Activated naive CD8-positive, alpha-beta T cell treated with anti-CD3 and anti-CD28 coated beads, Interleukin-2, amount 50 U/mL, for 16 hours (primary cell): Measurements from ENCODE around the gene ISG15.
"Not testable (repeated sequence)": the region's sequence is repeated elsewhere in the genome, so short reads cannot be mapped to it uniquely, and the experiment has no call there.

Source experiments
- DNase-seq: peaks from one replicate; pipeline ENCODE4 v3.0.0-alpha.2; 2020; ENCODE audit warnings: low read depth, low spot score

Gene ISG15

GRCh38 chr1:1044455-1045078 lies 31.3 kb downstream of the ISG15 start:
- no peak for DNase-seq

- no peak for DNase-seq
Measured at GRCh38 chr1:1045129-1045528, 31.8 kb downstream of the ISG15 start.

- DNase-seq = no peak
Measured at GRCh38 chr1:1046243-1046642, 32.9 kb downstream of the ISG15 start.

GRCh38 chr1:1046767-1047166 lies 33.5 kb downstream of the ISG15 start:
- DNase-seq = no peak

GRCh38 chr1:1047407-1047806 lies 34.1 kb downstream of the ISG15 start:
- no peak for DNase-seq

- no peak for DNase-seq
Measured at GRCh38 chr1:1047963-1048362, 34.7 kb downstream of the ISG15 start.

GRCh38 chr1:1048765-1049164 lies 35.5 kb downstream of the ISG15 start:
- no peak for DNase-seq

- no peak for DNase-seq
Measured at GRCh38 chr1:1049318-1050165, 36.2 kb downstream of the ISG15 start.

GRCh38 chr1:1050577-1051052 lies 37.3 kb downstream of the ISG15 start:
- no peak for DNase-seq

- no peak for DNase-seq
Measured at GRCh38 chr1:1051127-1051810, 38.0 kb downstream of the ISG15 start.

- no peak for DNase-seq
Measured at GRCh38 chr1:1052003-1052840, 38.9 kb downstream of the ISG15 start.

GRCh38 chr1:1053022-1053421 lies 39.7 kb downstream of the ISG15 start:
- DNase-seq = no peak

- DNase-seq = no peak
Measured at GRCh38 chr1:1053682-1054081, 40.4 kb downstream of the ISG15 start.

- DNase-seq = no peak
Measured at GRCh38 chr1:1054099-1054700, 40.9 kb downstream of the ISG15 start.

GRCh38 chr1:1054971-1055370 lies 41.7 kb downstream of the ISG15 start:
- DNase-seq = no peak

- no peak for DNase-seq
Measured at GRCh38 chr1:1055841-1056736, 42.8 kb downstream of the ISG15 start.

- not testable (repeated sequence) for DNase-seq
Measured at GRCh38 chr1:1057769-1058087, 44.4 kb downstream of the ISG15 start.

- no peak for DNase-seq
Measured at GRCh38 chr1:1058088-1058905, 45.0 kb downstream of the ISG15 start.

- no peak for DNase-seq
Measured at GRCh38 chr1:1058921-1059493, 45.7 kb downstream of the ISG15 start.
